ENCODE data around the gene SLC22A14.

- no peak for TF ChIP-seq EZH2 (IDR thresholded peaks at IDR 0.05; ENCODE audit: borderline replicate concordance, low read depth, low read length, poor library complexity, severe bottlenecking)
- TF ChIP-seq CTCF (conservative IDR thresholded peaks at IDR 0.05; ENCODE audit: low read depth, low read length) = no peak
Observed at GRCh38 chr3:38343797-38344594, 61.9 kb downstream of the SLC22A14 start.

All from A673 (cell line).